Left ventricle myocardium inferior (tissue), 1 donor: ENCODE measurements around the gene CCDC13. TPM values are rescaled to one million over a fixed set of nuclear protein-coding genes. Genes with fewer than 3 reads are reported as not detected.

Experiments used
- DNase-seq: peaks from one replicate; pipeline ENCODE4 v3.0.0-alpha.2; 2020
- H3K27ac ChIP-seq: fragments of 200-600 bp; replicated peaks from 2 replicates; pipeline ENCODE4 v1.8.0; 2021
- H3K27me3 ChIP-seq: fragments of 200-600 bp; 2 replicates; pipeline ENCODE4 v1.8.0; 2021; ENCODE audit warnings: low read depth
- H3K36me3 ChIP-seq: fragments of 200-600 bp; 2 replicates; pipeline ENCODE4 v1.8.0; 2021
- H3K4me1 ChIP-seq: fragments of 200-600 bp; 2 replicates; pipeline ENCODE4 v1.8.0; 2021
- H3K4me3 ChIP-seq: fragments of 200-600 bp; 2 replicates; pipeline ENCODE4 v1.8.0; 2021; ENCODE audit warnings: mild to moderate bottlenecking, moderate library complexity
- H3K9me3 ChIP-seq: fragments of 200-600 bp; replicated peaks from 2 replicates; pipeline ENCODE4 v1.8.0; 2021
- CTCF ChIP-seq: fragments of 200-600 bp; IDR thresholded peaks from 2 replicates; pipeline ENCODE4 v1.8.0; 2021; ENCODE audit warnings: antibody characterized with exemption, mild to moderate bottlenecking, borderline replicate concordance
- intact Hi-C: fragments of 100-400 bp; cut with micrococcal nuclease; formaldehyde crosslinking; loops from one replicate; pipeline ENCODE4 v1.11.0; 2022
- total RNA-seq: library from RNA; stranded (reverse); fragmentation: NEBNext Ultra II Directional; extraction: Animal tissue kit (Norgen Biotek cat#: 25700); gene quantifications from one replicate; pipeline ENCODE4 v1.2.1, GENCODE V29; 2021
- donor health status: DM: no; HTN: yes; CAD: no; lungs with severe emphysema.

CCDC13 gene
- total RNA-seq, 1 donor from 2014 or later = 0.41 TPM

DNA sequence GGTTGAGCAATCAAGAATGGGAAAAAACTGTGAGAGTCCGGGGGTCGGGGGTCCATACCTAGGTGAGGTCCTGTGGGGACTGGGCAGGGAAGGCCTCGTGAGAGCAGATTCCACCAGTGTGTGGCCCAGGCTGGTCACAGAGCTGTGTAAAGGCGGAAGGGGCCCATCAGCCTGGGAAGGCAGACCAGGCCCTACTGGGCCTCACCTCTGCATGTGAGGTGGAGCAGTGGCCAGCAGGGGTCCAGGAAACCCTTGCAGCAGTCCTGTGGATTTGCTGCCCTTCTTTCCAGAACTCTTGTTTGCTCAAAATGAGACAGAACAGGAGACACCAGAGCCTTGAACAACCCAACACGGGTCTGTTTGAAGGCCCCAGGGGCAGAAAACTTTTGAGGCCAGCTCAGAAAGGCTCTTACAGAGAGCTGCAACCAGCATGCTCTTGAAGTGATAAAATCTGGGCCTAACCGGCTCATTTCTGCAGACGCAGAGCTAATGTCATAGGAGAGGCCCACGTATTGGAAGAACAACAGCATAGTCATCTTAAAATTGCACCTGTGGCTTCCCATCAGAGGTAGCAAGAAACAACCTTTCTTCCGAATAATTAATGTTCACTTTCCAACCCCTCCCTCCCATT, 40.1 kb downstream of the CCDC13 start:
- no peaks in the 10 kb centered on the region for H3K9me3 ChIP-seq
- H3K27me3 ChIP-seq = no peaks in the 10 kb centered on the region
- H3K4me1 ChIP-seq = peaks cover 52% of the 10 kb centered on the region
- intact Hi-C loops = no loop called here
- no peaks in the 10 kb centered on the region for H3K36me3 ChIP-seq
- TF ChIP-seq CTCF = no peak
- DNase-seq = no peak
- H3K27ac ChIP-seq = peak overlapping the region; percentile 92
- no peak overlapping the region for H3K4me3 ChIP-seq

- Histone ChIP-seq H3K36me3 (no peaks in the 10 kb centered on the region), H3K9me3 (no peaks in the 10 kb centered on the region), H3K27me3 (no peaks in the 10 kb centered on the region), H3K4me1 (peaks cover 57% of the 10 kb centered on the region), H3K4me3 (no peak overlapping the region), H3K27ac (peak overlapping the region; percentile 92)
- intact Hi-C loops = no loop called here
- no peak for TF ChIP-seq CTCF
- DNase-seq = no peak
Measured at GRCh38 chr3:42732196-42732828, 40.7 kb downstream of the CCDC13 start.

GRCh38 chr3:42731476-42732195, 41.4 kb downstream of the CCDC13 start:
- no peak overlapping the region for H3K4me3 ChIP-seq
- no peaks in the 10 kb centered on the region for H3K9me3 ChIP-seq
- no peak for TF ChIP-seq CTCF
- H3K27ac ChIP-seq = peak overlapping the region; percentile 92
- peaks cover 62% of the 10 kb centered on the region for H3K4me1 ChIP-seq
- intact Hi-C loops = no loop called here
- H3K27me3 ChIP-seq = no peaks in the 10 kb centered on the region
- DNase-seq = no peak
- no peaks in the 10 kb centered on the region for H3K36me3 ChIP-seq

- H3K27me3 ChIP-seq = no peaks in the 10 kb centered on the region
- intact Hi-C loops = no loop called here
- no peaks in the 10 kb centered on the region for H3K9me3 ChIP-seq
- H3K4me3 ChIP-seq = no peak overlapping the region
- TF ChIP-seq CTCF = no peak
- H3K36me3 ChIP-seq = no peaks in the 10 kb centered on the region
- H3K27ac ChIP-seq = peak overlapping the region; percentile 92
- peaks cover 55% of the 10 kb centered on the region for H3K4me1 ChIP-seq
- DNase-seq = no peak
Measured at GRCh38 chr3:42730706-42731420, 42.2 kb downstream of the CCDC13 start.

DNA sequence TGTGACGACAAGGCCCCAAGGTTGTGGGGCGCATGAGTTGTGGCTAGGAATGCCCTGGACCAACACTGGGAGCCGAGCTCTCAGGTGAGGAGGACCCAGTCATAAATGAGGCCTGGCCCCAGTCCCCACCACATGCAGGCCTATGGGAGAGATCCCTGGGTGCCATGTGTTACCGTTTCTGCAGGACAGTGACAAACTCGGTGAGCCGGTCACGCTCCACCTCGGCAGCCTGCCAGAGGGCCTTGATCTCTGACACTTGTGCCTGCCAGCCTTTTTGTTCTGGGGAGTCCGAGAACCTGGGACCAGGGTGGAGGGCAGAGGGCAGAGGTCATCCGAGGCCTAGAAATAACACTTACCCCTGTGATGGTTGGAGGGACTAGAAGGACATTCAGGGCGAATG, 42.8 kb downstream of the CCDC13 start:
- Histone ChIP-seq H3K4me1 (peaks cover 53% of the 10 kb centered on the region), H3K36me3 (no peaks in the 10 kb centered on the region), H3K4me3 (no peak overlapping the region), H3K27me3 (no peaks in the 10 kb centered on the region), H3K9me3 (no peaks in the 10 kb centered on the region), H3K27ac (peak overlapping the region; percentile 92)
- DNase-seq = peak; percentile 55
- intact Hi-C loops = no loop called here
- TF ChIP-seq CTCF = no peak
